Calu3 (cell line): ENCODE results near the gene GLRA3. TPM values are rescaled to one million over a fixed set of nuclear protein-coding genes. Genes with fewer than 3 reads are reported as not detected.
"Not testable (repeated sequence)": the region's sequence is repeated elsewhere in the genome, so short reads cannot be mapped to it uniquely, and the experiment has no call there.

Source experiments
- Bru-seq: library from RNA; stranded (reverse); fragments of 400-500 nt; gene quantifications from one replicate; lab custom pipeline; 2021; lab: Mats Ljungman, UMichigan
- BruChase-seq, 2 experiments: library from RNA; stranded (reverse); fragments of 400-500 nt; gene quantifications; one replicate each; lab custom pipeline; 2021; lab: Mats Ljungman, UMichigan
- BruUV-seq: library from RNA; stranded (reverse); fragments of 400-500 nt; replicated peaks from 2 replicates; lab custom pipeline; 2021; lab: Mats Ljungman, UMichigan
- CTCF ChIA-PET: fragments of 300-600 bp; sonication (Branson Sonifier 250); formaldehyde crosslinking; loops from one replicate; lab custom pipeline; 2022; ENCODE audit warnings: antibody characterized with exemption; lab: Charles Lee
- DNase-seq: peaks from one replicate; pipeline ENCODE4 v3.0.0; 2022
- H3K27ac Mint-ChIP-seq: one replicate; pipeline ENCODE4 v1.8.0; 2022; ENCODE audit warnings: mixed read lengths; ENCODE audit not compliant: unreplicated experiment
- H3K27me3 Mint-ChIP-seq: one replicate; pipeline ENCODE4 v1.8.0; 2022; ENCODE audit warnings: mixed read lengths; ENCODE audit not compliant: unreplicated experiment
- H3K36me3 Mint-ChIP-seq: one replicate; pipeline ENCODE4 v1.8.0; 2022; ENCODE audit warnings: mild to moderate bottlenecking, moderate library complexity, mixed read lengths; ENCODE audit not compliant: insufficient read depth, unreplicated experiment
- H3K4me1 Mint-ChIP-seq: one replicate; pipeline ENCODE4 v1.8.0; 2022; ENCODE audit warnings: mild to moderate bottlenecking, low read depth, mixed read lengths; ENCODE audit not compliant: unreplicated experiment
- H3K4me3 Mint-ChIP-seq: one replicate; pipeline ENCODE4 v1.8.0; 2022; ENCODE audit warnings: mild to moderate bottlenecking, low read depth, moderate library complexity, mixed read lengths; ENCODE audit not compliant: unreplicated experiment
- H3K9me3 Mint-ChIP-seq: one replicate; pipeline ENCODE4 v1.8.0; 2022; ENCODE audit warnings: low read depth, mixed read lengths; ENCODE audit not compliant: unreplicated experiment
- CTCF ChIP-seq: fragments of 200-600 bp; IDR thresholded peaks from one replicate; pipeline ENCODE4 v1.8.0; 2022; ENCODE audit warnings: antibody characterized with exemption; ENCODE audit not compliant: unreplicated experiment
- intact Hi-C: fragments of 100-400 bp; cut with micrococcal nuclease; formaldehyde crosslinking; loops from one replicate; pipeline ENCODE4 v1.10.0; 2022; ENCODE audit not compliant: unreplicated experiment
- long read RNA-seq: library from polyadenylated mRNA; stranded (forward); transcript quantifications from one replicate; pipeline ENCODE4 v2.0.0, GENCODE V29; 2022
- total RNA-seq: library from RNA; stranded (reverse); gene quantifications from 2 replicates; pipeline ENCODE4 v1.2.3, GENCODE V29; 2022

GLRA3 gene
- 0.07 and 0.12 TPM in 2 replicates for total RNA-seq
- Bru-seq, nascent RNA = percentile 12 among the genes with signal in this experiment
- BruChase-seq, experiment 1, labeled RNA remaining after a 6-hour chase = percentile 7 among the genes with signal in this experiment
- BruChase-seq, experiment 2, labeled RNA remaining after a 2-hour chase = percentile 7 among the genes with signal in this experiment
- long read RNA-seq = 0 reads

DNA sequence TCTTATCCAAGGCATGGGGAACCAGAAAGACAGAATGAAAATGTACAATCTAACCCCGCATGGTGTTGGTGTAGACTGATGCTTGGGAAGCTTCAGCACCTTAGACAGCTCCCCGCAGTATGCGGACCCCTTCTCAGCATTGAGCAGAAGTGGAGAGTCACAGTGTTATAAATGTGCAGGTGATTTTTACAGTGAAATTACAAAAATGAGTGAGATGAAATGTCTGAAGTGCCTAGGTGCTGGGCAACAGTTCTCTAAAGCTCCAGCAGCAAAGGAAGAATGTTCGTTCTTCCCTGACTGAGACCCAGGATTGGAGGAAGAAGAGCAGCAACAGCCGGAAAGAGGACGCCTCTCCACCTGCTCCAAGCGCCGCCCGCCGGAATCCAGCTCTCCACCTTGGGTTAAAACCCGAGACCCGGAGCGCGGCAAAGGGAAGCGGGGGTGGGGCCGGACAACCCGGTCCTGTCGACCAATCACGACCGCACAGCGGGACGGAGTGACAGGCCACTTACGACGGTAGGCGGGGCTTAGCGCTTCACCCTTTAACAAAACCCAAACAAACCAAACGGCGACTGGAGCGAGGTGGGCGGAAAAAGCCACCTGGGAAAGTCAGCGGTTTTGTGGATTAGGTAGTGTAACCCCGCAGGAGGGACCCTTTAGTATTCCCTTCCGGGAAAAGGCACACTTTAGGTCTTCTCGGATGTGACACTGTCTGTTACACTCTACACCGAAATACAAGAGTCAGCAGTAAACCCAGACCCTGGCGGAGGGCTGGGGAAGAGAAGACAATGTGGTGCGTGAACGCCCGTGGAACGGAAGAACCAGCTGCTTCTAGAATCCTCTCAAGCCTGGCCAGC, at the start of gene GLRA3:
GLRA3 (minus strand) TSS at position 403 of the 857 bp plus-strand sequence. CDS start 436 bp downstream, outside the sequence.
- Mint-ChIP-seq H3K27me3 (no peaks in the 10 kb centered on the region), H3K9me3 (no peaks in the 10 kb centered on the region), H3K27ac (peak within 1 kb of the TSS; percentile 85), H3K36me3 (peaks cover 15% of the 10 kb centered on the region), H3K4me3 (peak within 1 kb of the TSS; percentile 81), H3K4me1 (no peaks in the 10 kb centered on the region)
- DNase-seq = peak; percentile 90
- no peak for TF ChIP-seq CTCF
- CTCF ChIA-PET = no interaction called here
- intact Hi-C loops = loop anchor here (2.0 to 10.0 kb wide), 2 partner anchors 64 to 426 kb away; no protein-coding TSS in a partner anchor
- no TSS peak for BruUV-seq

- DNase-seq = no peak
- no peaks in the 10 kb centered on the region for H3K27me3 Mint-ChIP-seq
- no peaks in the 10 kb centered on the region for H3K9me3 Mint-ChIP-seq
- H3K4me1 Mint-ChIP-seq = peaks cover 40% of the 10 kb centered on the region
- H3K4me3 Mint-ChIP-seq = no peak overlapping the region
- H3K27ac Mint-ChIP-seq = no peak overlapping the region
- BruUV-seq = no TSS peak
- no peaks in the 10 kb centered on the region for H3K36me3 Mint-ChIP-seq
- TF ChIP-seq CTCF = no peak
- intact Hi-C loops = loop anchor here (2.0 to 10.0 kb wide), 6 partner anchors 113 to 662 kb away; no protein-coding TSS in a partner anchor
- CTCF ChIA-PET = no interaction called here
Measured at GRCh38 chr4:174874898-174875297, 45.9 kb upstream of the GLRA3 start.

- peak overlapping the region; percentile 42 for H3K27ac Mint-ChIP-seq
- no peaks in the 10 kb centered on the region for H3K36me3 Mint-ChIP-seq
- H3K4me3 Mint-ChIP-seq = no peak overlapping the region
- no peak for TF ChIP-seq CTCF
- no TSS peak for BruUV-seq
- no peaks in the 10 kb centered on the region for H3K9me3 Mint-ChIP-seq
- no peaks in the 10 kb centered on the region for H3K27me3 Mint-ChIP-seq
- CTCF ChIA-PET = no interaction called here
- peaks cover 40% of the 10 kb centered on the region for H3K4me1 Mint-ChIP-seq
- DNase-seq = peak; percentile 51
- intact Hi-C loops = loop anchor here (2.0 to 10.0 kb wide), 6 partner anchors 112 to 663 kb away; no protein-coding TSS in a partner anchor
Measured at GRCh38 chr4:174873931-174874330, 44.9 kb upstream of the GLRA3 start.

- Mint-ChIP-seq H3K27ac (peak overlapping the region; percentile 84), H3K4me1 (peaks cover 40% of the 10 kb centered on the region)
- H3K27me3 Mint-ChIP-seq, BruUV-seq, H3K4me3 Mint-ChIP-seq, H3K9me3 Mint-ChIP-seq, CTCF ChIA-PET, H3K36me3 Mint-ChIP-seq: not testable (repeated sequence)
- intact Hi-C loops = loop anchor here (5.0 to 10.0 kb wide), 5 partner anchors 111 to 582 kb away; no protein-coding TSS in a partner anchor
- peak; percentile 15 for DNase-seq
Measured at GRCh38 chr4:174873146-174873545, 44.1 kb upstream of the GLRA3 start.
